DOHH2 (cell line): Measurements from ENCODE around the gene WDFY2.

Experiments
- EZH2phosphoT487 ChIP-seq: fragments of 200-600 bp; sonication (generic); IDR thresholded peaks from 2 replicates; pipeline ENCODE4 v1.6.1; 2017; ENCODE audit warnings: borderline replicate concordance, mild to moderate bottlenecking, antibody characterized with exemption, low read length, moderate library complexity, mixed read lengths
- TF ChIP-seq, protein P1 (sequence below): fragments of 200-600 bp; sonication (generic); IDR thresholded peaks from one replicate; pipeline ENCODE4 v1.5.1; 2014; ENCODE audit warnings: antibody characterized with exemption, mild to moderate bottlenecking, low read depth, low read length; ENCODE audit not compliant: poor library complexity, severe bottlenecking

DNA sequence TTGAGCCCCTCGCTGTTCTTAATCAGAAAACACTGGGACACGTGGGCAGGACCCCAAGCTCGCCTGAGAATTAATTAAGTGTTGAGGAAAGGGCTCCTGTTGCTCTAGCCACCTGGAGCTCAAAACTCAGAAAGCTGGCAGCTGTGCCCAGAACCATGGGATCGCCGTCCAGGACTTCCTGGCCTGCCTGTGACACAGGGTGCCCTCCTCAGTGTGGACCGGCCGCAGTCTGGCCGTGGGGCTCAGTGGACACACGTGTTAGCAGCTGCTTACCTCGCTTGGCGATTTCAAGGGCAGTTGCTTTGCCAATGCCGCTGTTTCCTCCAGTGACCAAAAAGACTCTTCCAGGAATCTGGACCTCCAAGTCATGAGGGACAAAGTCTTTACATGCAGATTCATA, 215.0 kb downstream of the WDFY2 start:
- TF ChIP-seq, protein P1, sequence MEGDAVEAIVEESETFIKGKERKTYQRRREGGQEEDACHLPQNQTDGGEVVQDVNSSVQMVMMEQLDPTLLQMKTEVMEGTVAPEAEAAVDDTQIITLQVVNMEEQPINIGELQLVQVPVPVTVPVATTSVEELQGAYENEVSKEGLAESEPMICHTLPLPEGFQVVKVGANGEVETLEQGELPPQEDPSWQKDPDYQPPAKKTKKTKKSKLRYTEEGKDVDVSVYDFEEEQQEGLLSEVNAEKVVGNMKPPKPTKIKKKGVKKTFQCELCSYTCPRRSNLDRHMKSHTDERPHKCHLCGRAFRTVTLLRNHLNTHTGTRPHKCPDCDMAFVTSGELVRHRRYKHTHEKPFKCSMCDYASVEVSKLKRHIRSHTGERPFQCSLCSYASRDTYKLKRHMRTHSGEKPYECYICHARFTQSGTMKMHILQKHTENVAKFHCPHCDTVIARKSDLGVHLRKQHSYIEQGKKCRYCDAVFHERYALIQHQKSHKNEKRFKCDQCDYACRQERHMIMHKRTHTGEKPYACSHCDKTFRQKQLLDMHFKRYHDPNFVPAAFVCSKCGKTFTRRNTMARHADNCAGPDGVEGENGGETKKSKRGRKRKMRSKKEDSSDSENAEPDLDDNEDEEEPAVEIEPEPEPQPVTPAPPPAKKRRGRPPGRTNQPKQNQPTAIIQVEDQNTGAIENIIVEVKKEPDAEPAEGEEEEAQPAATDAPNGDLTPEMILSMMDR = no peak
- no peak for TF ChIP-seq EZH2phosphoT487
